IPS DF 19.7 (cell line): ENCODE measurements around the gene PDE3B.
"Not testable (repeated sequence)": the region's sequence is repeated elsewhere in the genome, so short reads cannot be mapped to it uniquely, and the experiment has no call there.

ENCODE experiments used
- DNase-seq: peaks from one replicate; pipeline ENCODE4 v3.0.0-alpha.2; 2013; ENCODE audit warnings: low read depth, low spot score

PDE3B gene

DNA sequence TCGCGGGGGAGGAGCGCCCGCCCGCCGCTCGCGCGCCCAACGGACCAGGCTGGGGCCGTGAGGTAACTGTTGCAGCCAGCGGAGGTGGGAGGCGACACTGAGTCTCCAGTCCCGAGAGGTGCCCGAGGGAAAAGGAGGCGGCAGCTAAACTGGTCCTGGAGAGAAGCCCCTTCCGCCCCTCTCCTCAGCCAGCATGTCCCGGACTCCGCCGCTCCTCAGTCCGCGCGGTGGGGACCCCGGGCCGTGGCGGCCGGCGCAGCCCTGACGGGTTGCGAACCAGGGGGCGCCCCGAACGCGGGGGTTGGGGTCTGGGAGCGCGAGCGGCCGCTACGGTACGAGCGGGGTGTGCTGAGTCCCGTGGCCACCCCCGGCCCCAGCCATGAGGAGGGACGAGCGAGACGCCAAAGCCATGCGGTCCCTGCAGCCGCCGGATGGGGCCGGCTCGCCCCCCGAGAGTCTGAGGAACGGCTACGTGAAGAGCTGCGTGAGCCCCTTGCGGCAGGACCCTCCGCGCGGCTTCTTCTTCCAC, at the start of gene PDE3B:
Gene PDE3B, plus strand, starts transcription at position 108 of the 529 bp plus-strand sequence. Its CDS starts 272 bp downstream, at position 380.
- DNase-seq: peak; percentile 65

DNA sequence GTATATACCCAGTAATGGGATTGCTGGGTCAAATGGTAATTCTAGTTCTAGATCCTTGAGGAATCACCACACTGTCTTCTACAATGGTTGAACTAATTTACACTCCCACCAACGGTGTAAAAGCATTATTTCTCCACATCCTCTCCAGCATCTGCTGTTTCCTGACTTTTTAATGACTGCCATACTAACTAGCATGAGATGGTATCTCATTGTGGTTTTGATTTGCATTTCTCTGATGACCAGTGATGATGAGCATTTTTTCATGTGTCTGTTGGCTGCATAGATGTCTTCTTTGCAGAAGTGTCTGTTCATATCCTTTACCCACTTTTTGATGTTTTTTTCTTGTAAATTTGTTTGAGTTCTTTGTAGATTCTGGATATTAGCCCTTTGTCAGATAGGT, 48.3 kb upstream of the PDE3B start:
- DNase-seq: not testable (repeated sequence)

DNA sequence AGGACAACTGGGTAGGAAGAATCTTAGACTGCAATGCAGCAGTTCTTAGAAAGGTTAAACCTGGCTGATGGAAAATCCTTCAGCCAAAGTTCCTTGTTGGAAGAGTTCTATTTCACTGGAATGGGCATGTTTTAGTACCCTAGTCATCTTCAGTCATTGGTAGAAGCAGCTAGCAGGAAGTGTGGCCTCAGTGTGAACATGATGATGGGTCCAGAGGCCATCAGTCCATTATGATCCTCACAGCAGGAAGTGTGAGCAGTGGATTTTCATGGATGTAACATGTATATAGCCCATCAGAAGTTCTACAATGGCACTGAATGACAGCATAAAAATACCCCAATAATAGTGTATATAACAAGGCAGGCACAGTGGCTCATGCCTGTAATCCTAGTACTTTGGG, 35.9 kb upstream of the PDE3B start:
- no peak for DNase-seq

DNA sequence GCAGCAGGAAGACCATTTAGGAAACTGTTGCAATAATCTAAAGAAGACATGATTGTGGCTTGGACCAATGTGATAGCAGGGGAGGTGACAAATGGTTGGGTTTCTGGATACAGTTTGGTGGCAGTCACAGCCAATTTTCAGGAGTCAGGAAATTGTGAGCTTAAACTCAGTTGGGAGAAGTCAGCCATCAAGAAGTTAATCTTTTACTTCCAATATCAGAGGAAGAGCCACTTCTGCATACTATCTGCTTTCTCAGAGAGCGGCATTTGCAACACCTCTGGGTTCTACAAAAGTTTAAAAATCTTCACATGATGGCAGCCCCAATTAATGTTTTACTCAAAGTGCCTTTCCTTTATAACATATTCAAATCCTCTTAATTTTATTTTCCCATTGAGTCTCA, 33.7 kb upstream of the PDE3B start:
- DNase-seq: no peak

DNA sequence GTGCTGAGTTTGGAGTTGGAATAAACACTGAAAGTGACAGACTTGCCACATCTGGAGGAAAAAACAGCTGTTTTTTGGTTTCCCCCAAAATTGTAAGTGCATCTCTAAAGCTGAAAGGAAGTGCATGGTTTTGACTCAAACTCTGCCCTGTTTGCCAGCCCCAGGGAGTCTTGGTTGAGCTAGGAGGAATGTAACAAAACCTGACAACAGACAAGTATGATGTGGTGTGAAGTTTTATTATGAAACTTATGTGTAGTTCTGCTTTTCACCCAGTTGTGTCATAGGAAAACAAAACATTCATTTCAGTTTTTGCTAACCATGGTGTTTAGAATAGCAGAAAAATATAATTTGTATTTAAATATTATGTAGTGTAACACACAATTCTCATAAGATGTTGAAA, 31.7 kb upstream of the PDE3B start:
- DNase-seq: no peak

- DNase-seq: no peak
Measured at GRCh38 chr11:14612694-14613093, 30.9 kb upstream of the PDE3B start.

DNA sequence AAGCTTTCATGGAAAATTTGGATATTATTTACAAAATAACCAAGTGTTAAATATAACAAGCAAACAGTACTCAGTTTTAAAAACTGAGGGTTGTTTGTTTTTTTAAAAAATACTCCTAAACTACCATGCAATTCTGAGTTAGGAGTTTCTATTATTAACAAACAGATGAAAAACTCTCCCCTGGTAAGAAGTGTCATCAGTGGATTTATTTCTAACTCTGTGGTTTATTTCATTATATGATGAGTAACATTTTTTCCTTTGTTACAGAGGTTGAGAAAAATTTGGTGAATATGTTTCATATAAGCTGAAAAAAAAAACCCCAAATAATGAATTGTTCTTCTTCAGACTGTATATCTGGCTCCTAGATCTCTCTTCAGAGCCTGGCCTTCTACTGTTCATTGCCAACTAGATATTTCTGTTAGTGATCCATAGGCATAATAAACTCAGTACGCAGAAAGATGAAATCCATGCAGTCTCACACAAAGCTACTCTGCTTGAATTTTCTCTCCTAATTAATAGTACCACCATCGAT, 29.4 kb upstream of the PDE3B start:
- DNase-seq: no peak

- no peak for DNase-seq
Measured at GRCh38 chr11:14617241-14618027, 26.2 kb upstream of the PDE3B start.

GRCh38 chr11:14618060-14618459, 25.5 kb upstream of the PDE3B start:
- DNase-seq: no peak

DNA sequence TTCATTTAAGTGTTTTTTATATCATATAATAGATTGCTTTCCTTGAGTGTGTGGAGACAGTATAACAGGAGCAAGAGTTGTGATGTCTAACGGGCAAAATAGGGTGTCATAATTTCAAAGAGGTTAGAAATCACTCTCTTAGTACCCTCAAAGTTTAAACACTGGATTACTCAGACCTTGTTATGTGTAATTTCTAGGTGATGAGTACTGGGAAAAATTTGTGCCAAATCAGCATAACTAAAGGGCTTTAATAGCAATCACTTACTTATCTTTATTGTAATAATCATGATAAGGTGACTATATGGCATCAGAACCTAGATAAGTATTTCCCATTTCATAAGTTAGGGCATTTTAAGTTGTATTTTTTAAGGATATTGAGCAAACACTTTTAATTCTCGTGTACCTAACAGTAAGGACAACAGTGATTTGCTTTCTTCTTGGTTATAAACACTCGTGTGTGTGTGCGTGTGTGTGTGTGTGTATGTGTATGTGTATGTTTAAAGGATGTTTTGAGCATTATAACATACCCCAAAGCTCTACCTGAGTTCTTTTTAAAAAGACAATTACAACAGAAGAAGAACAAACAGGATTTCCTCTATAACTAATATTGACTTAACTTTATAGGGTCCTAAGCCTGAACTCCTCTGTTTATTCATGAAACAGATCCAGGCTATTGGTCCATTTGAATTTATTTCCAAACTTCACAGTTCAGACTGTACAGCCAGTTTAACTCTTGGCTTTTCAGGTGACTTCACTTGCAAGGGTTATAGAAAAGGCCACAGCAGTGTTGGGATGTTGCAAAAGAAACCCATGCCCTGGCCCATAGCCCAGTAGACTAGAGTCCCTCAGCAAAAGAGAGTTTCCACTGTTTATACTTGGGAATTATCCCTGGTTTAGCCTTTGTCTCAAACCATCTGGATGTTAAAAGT, 23.7 kb upstream of the PDE3B start:
- DNase-seq: no peak

- no peak for DNase-seq
Measured at GRCh38 chr11:14622223-14622954, 21.2 kb upstream of the PDE3B start.

GRCh38 chr11:14623036-14623435, 20.6 kb upstream of the PDE3B start:
- DNase-seq: no peak

DNA sequence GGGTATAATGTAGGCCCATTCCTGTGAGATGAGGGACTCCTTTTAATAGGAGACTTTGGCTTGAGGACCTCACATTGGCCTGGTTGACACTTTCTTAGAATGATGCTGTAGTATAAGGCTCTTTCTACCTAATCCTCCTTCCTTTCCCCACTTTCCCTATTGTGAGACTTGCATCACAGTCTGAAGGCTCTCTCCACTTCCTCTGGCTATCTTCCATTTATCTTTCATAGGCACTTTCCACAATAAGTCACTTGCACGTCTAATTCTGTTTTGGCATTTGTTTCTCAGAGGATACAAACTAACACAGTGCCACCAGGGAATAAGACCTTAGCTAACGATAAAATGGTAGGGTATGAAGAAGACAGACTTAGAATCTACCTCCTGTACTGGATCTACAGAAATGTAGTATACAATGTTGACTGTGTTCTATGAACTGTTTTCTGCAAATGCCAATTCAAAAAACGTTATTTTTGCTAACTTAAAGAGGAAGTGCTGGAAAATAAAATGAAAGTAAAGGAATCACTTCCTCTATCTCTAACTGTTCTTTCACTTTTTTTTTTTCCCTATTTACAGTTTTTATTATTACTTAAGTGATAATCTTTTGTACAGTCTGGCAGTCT, 17.9 kb upstream of the PDE3B start:
- DNase-seq: no peak

GRCh38 chr11:14626650-14627049, 17.0 kb upstream of the PDE3B start:
- no peak for DNase-seq

GRCh38 chr11:14633506-14634224, 9.9 kb upstream of the PDE3B start:
- not testable (repeated sequence) for DNase-seq

- no peak for DNase-seq
Measured at GRCh38 chr11:14634813-14635212, 8.8 kb upstream of the PDE3B start.

- no peak for DNase-seq
Measured at GRCh38 chr11:14635546-14635945, 8.1 kb upstream of the PDE3B start.

DNA sequence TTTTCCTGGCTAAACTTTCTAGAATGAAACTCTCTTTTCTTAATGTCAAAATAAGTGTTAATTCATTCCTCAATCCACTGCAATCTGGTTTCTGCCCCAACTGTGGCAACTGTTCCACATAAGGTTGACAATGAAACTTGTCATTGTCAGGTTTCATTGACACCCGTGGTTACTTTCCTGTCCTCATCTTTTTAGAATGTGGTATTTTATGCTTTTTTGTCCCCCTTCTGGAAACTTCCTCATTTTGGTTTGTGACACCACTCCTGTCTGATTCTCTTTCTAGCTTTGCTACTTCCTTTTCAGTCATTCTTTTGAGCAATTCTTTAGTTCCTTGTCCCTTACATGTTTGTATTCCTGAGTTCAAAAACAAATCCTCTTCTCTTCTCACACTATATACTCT, 7.5 kb upstream of the PDE3B start:
- DNase-seq: no peak

DNA sequence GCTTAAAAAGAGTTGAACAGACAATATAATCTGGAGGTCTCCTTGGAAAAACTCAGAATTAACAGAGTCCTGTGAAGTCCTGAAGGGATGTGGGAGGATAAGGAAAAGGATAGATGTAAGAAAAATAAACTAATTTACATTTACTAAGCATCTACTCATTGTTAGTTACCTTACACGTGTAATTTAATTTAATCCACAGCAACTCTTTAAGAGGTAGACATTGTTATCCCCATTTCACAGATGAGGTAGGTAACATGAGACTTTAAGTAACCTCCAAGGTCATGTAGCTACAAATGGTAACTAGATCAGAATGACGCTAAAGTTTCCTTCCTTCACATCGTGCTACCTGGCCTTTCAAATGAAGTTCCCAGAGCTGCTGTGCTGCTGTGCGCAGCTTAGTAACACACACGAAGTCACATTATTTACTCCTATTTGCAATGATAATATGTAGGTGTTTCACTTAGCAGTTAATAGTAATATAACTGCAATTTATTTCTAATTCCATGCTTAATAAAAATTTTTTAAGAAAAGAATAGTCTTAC, 5.7 kb upstream of the PDE3B start:
- no peak for DNase-seq

GRCh38 chr11:14638561-14638960, 5.0 kb upstream of the PDE3B start:
- no peak for DNase-seq
